Loucy (cell line): Measurements from ENCODE around the gene STUB1.

Experiments
- H2AFZ ChIP-seq: fragments of 200-600 bp; sonication (generic); 2 replicates; pipeline ENCODE4 v1.6.0; 2016; ENCODE audit warnings: antibody characterized with exemption, mild to moderate bottlenecking, low read length, moderate library complexity
- H3F3A ChIP-seq: fragments of 200-600 bp; 2 replicates; pipeline ENCODE4 v1.6.0; 2016; ENCODE audit warnings: antibody characterized with exemption, low read depth, mild to moderate bottlenecking
- H3K27me3 ChIP-seq: fragments of 200-600 bp; sonication (generic); 2 replicates; pipeline ENCODE4 v1.6.1; 2014; ENCODE audit warnings: low read length, mild to moderate bottlenecking; ENCODE audit not compliant: insufficient read depth, poor library complexity, severe bottlenecking
- H3K36me3 ChIP-seq: fragments of 200-600 bp; sonication (generic); 2 replicates; pipeline ENCODE4 v1.6.1; 2016; ENCODE audit warnings: low read length; ENCODE audit not compliant: insufficient read depth
- H3K4me1 ChIP-seq: fragments of 200-600 bp; sonication (generic); 2 replicates; pipeline ENCODE4 v1.5.1; 2014; ENCODE audit warnings: low read length, mild to moderate bottlenecking; ENCODE audit not compliant: insufficient read depth, poor library complexity, severe bottlenecking
- H3K4me2 ChIP-seq: fragments of 200-600 bp; sonication (generic); 2 replicates; pipeline ENCODE4 v1.6.0; 2014; ENCODE audit warnings: antibody characterized with exemption, low read length, low read depth, mild to moderate bottlenecking; ENCODE audit not compliant: poor library complexity, severe bottlenecking
- H3K4me3 ChIP-seq: fragments of 200-600 bp; sonication (generic); 2 replicates; pipeline ENCODE4 v1.5.1; 2014; ENCODE audit warnings: low read length, mild to moderate bottlenecking, mixed read lengths; ENCODE audit not compliant: poor library complexity, severe bottlenecking
- H3K79me2 ChIP-seq: fragments of 200-600 bp; sonication (generic); 2 replicates; pipeline ENCODE4 v1.6.1; 2014; ENCODE audit warnings: low read length; ENCODE audit not compliant: insufficient read depth
- H3K9ac ChIP-seq: fragments of 200-600 bp; sonication (generic); 2 replicates; pipeline ENCODE4 v1.6.0; 2014; ENCODE audit warnings: mild to moderate bottlenecking, low read depth, low read length, moderate library complexity; ENCODE audit not compliant: poor library complexity, severe bottlenecking
- H3K9me2 ChIP-seq: fragments of 200-600 bp; sonication (generic); replicated peaks from 2 replicates; pipeline ENCODE4 v1.6.1; 2016; ENCODE audit warnings: low read depth, low read length, mixed read lengths
- H3K9me3 ChIP-seq: fragments of 200-600 bp; sonication (generic); 2 replicates; pipeline ENCODE4 v1.6.1; 2014; ENCODE audit warnings: mild to moderate bottlenecking, antibody characterized with exemption, low read length, low read depth; ENCODE audit not compliant: insufficient read depth
- H4K20me1 ChIP-seq: fragments of 200-600 bp; sonication (generic); 2 replicates; pipeline ENCODE4 v1.6.0; 2014; ENCODE audit warnings: antibody characterized with exemption, low read length, mild to moderate bottlenecking; ENCODE audit not compliant: insufficient read depth, poor library complexity, severe bottlenecking
- CTCF ChIP-seq: fragments of 200-600 bp; sonication (generic); conservative IDR thresholded peaks from 2 replicates; pipeline ENCODE4 v1.5.1; 2014; ENCODE audit warnings: mild to moderate bottlenecking, antibody characterized with exemption, low read length
- EZH2phosphoT487 ChIP-seq: fragments of 200-600 bp; IDR thresholded peaks from 2 replicates; pipeline ENCODE4 v1.6.1; 2018; ENCODE audit warnings: antibody characterized with exemption, mild to moderate bottlenecking, moderate library complexity, borderline replicate concordance

STUB1 gene

GRCh38 chr16:643050-643368 lies 37.2 kb upstream of the STUB1 start:
- Histone ChIP-seq H3K9ac (peak overlapping the region; percentile 62), H3K79me2 (peaks cover 5% of the 10 kb centered on the region; the same call in 1 of the 2 replicates), H3F3A (no peaks in the 10 kb centered on the region), H4K20me1 (no peaks in the 10 kb centered on the region), H3K4me2 (peak overlapping the region; percentile 76), H3K36me3 (no peaks in the 10 kb centered on the region), H3K9me2 (no peaks in the 10 kb centered on the region), H3K27me3 (no peaks in the 10 kb centered on the region), H3K4me3 (peak overlapping the region; percentile 82), H3K9me3 (no peaks in the 10 kb centered on the region), H2AFZ (no peak overlapping the region), H3K4me1 (peaks cover 6% of the 10 kb centered on the region)
- TF ChIP-seq CTCF (no peak), EZH2phosphoT487 (no peak)

- no peak for TF ChIP-seq CTCF
- TF ChIP-seq EZH2phosphoT487: no peak
- H3K4me2 ChIP-seq: no peak overlapping the region
- H3K9me2 ChIP-seq: no peaks in the 10 kb centered on the region
- no peak overlapping the region for H2AFZ ChIP-seq
- H3K9me3 ChIP-seq: no peaks in the 10 kb centered on the region
- H3K4me3 ChIP-seq: no peak overlapping the region
- peaks cover 6% of the 10 kb centered on the region for H3K4me1 ChIP-seq
- H3K9ac ChIP-seq: no peak overlapping the region
- no peaks in the 10 kb centered on the region for H3K27me3 ChIP-seq
- no peaks in the 10 kb centered on the region for H3K36me3 ChIP-seq
- H3K79me2 ChIP-seq: peaks cover 8% of the 10 kb centered on the region; the same call in 1 of the 2 replicates
- H3F3A ChIP-seq: no peaks in the 10 kb centered on the region
- H4K20me1 ChIP-seq: no peaks in the 10 kb centered on the region
These were observed 35.7 kb upstream of the STUB1 start for GRCh38 chr16:644556-644955.

- Histone ChIP-seq H3K79me2 (peaks cover 8% of the 10 kb centered on the region; the same call in 1 of the 2 replicates), H3K9me3 (no peaks in the 10 kb centered on the region), H3K36me3 (no peaks in the 10 kb centered on the region), H3K9ac (no peak overlapping the region), H3K4me3 (no peak overlapping the region), H3K4me2 (no peak overlapping the region), H2AFZ (no peak overlapping the region), H4K20me1 (no peaks in the 10 kb centered on the region), H3K4me1 (peaks cover 6% of the 10 kb centered on the region), H3K27me3 (no peaks in the 10 kb centered on the region), H3K9me2 (no peaks in the 10 kb centered on the region), H3F3A (no peaks in the 10 kb centered on the region)
- TF ChIP-seq EZH2phosphoT487 (no peak), CTCF (no peak)
These were observed 34.1 kb upstream of the STUB1 start for GRCh38 chr16:645852-646678.
